Esophagus (tissue), 2 donors: ENCODE results near the gene VWA3A. TPM values are rescaled to one million over a fixed set of nuclear protein-coding genes. Genes with fewer than 3 reads are reported as not detected.
"Not testable (repeated sequence)": the region's sequence is repeated elsewhere in the genome, so short reads cannot be mapped to it uniquely, and the experiment has no call there.

Experiments used
- H3K27ac ChIP-seq, 2 donors: one replicate each; pipeline ENCODE4 v1.5.1; 2013; ENCODE audit warnings: low read depth in 2 of 2, mild to moderate bottlenecking in 2 of 2, inconsistent platforms in 1 of 2, low read length in 1 of 2, moderate library complexity in 1 of 2
- H3K27me3 ChIP-seq, 2 donors: one replicate each; pipeline ENCODE4 v1.6.1; 2013; ENCODE audit warnings: low read length in 2 of 2, control low read depth in 1 of 2, mild to moderate bottlenecking in 1 of 2; ENCODE audit not compliant: insufficient read depth in 2 of 2, control insufficient read depth in 1 of 2
- H3K36me3 ChIP-seq, 2 donors: one replicate each; pipeline ENCODE4 v1.6.1; 2013; ENCODE audit warnings: low read length in 1 of 2; ENCODE audit not compliant: control insufficient read depth in 2 of 2, insufficient read depth in 2 of 2
- H3K4me1 ChIP-seq, 2 donors: one replicate each; pipeline ENCODE4 v1.6.1; 2013; ENCODE audit warnings: low read length in 1 of 2; ENCODE audit not compliant: control insufficient read depth in 2 of 2, insufficient read depth in 2 of 2
- H3K4me3 ChIP-seq, 2 donors: one replicate each; pipeline ENCODE4 v1.5.1; 2013; ENCODE audit warnings: low read length in 2 of 2, mild to moderate bottlenecking in 2 of 2, low read depth in 1 of 2, moderate library complexity in 1 of 2
- H3K9me3 ChIP-seq, 2 donors: one replicate each; pipeline ENCODE4 v1.6.1; 2013; ENCODE audit warnings: mild to moderate bottlenecking in 2 of 2, low read depth in 1 of 2, low read length in 1 of 2, moderate library complexity in 1 of 2; ENCODE audit not compliant: control insufficient read depth in 2 of 2, insufficient read depth in 1 of 2
- WGBS, 2 donors: extraction: QIAGEN DNeasy Blood & Tissue Kit; methylation state at CpG; one replicate each; pipeline ENCODE4 v1.1.7; 2013; 5-methylcytosine and 5-hydroxymethylcytosine counted together
- polyA plus RNA-seq, 2 donors: library from polyadenylated mRNA; stranded (reverse); fragments of 200-250 nt; gene quantifications; one replicate each; pipeline ENCODE4 v1.2.3, GENCODE V29; 2013
- donor health status: healthy with polysubstance abuse.
- donor health status: Bipolar disorder and iron deficiency.

VWA3A gene
- polyA plus RNA-seq, 2 donors = 0.01 to 0.24 TPM

GRCh38 chr16:22151246-22151998 lies 59.1 kb downstream of the VWA3A start:
- H3K27me3 ChIP-seq = no peaks in the 10 kb centered on the region
- WGBS, 2 donors = 77 to 81% methylated on average over 7 of the region's 7 CpGs
- H3K4me3 ChIP-seq = no peak overlapping the region
- peaks cover 0 to 3% of the 10 kb centered on the region in 2 donors for H3K36me3 ChIP-seq
- no peaks in the 10 kb centered on the region for H3K9me3 ChIP-seq
- no peak overlapping the region for H3K27ac ChIP-seq
- no peaks in the 10 kb centered on the region for H3K4me1 ChIP-seq

GRCh38 chr16:22152316-22152715 lies 60.0 kb downstream of the VWA3A start:
- Histone ChIP-seq H3K4me3 (no peak overlapping the region), H3K27ac (no peak overlapping the region), H3K27me3 (no peaks in the 10 kb centered on the region), H3K9me3 (no peaks in the 10 kb centered on the region), H3K36me3 (peaks cover 0 to 3% of the 10 kb centered on the region in 2 donors), H3K4me1 (no peaks in the 10 kb centered on the region)
- WGBS, 2 donors = 86 to 87% methylated on average over 11 of the region's 11 CpGs

GRCh38 chr16:22153078-22153477 lies 60.7 kb downstream of the VWA3A start:
- not testable (repeated sequence) for H3K27ac ChIP-seq, H3K36me3 ChIP-seq, H3K4me1 ChIP-seq, H3K27me3 ChIP-seq, H3K9me3 ChIP-seq, H3K4me3 ChIP-seq
- WGBS, 2 donors = 78 to 82% methylated on average over 7 of the region's 7 CpGs

- Histone ChIP-seq H3K4me3 (no peak overlapping the region), H3K27me3 (peaks cover 0 to 5% of the 10 kb centered on the region in 2 donors), H3K36me3 (no peaks in the 10 kb centered on the region), H3K9me3 (peaks cover 0 to 2% of the 10 kb centered on the region in 2 donors), H3K4me1 (peaks cover 0 to 3% of the 10 kb centered on the region in 2 donors), H3K27ac (no peak overlapping the region)
Observed at GRCh38 chr16:22161401-22161800, 69.1 kb downstream of the VWA3A start.

GRCh38 chr16:22161999-22162655 lies 69.8 kb downstream of the VWA3A start, which contains the start of gene SDR42E2:
Gene SDR42E2, plus strand, starts transcription at chr16:22162506. Its CDS starts 3,077 bp downstream, at chr16:22165583.
- Histone ChIP-seq H3K27me3 (peaks cover 0 to 5% of the 10 kb centered on the region in 2 donors), H3K4me3 (no peak within 1 kb of the TSS), H3K4me1 (peaks cover 0 to 3% of the 10 kb centered on the region in 2 donors), H3K36me3 (no peaks in the 10 kb centered on the region), H3K9me3 (peaks cover 0 to 8% of the 10 kb centered on the region in 2 donors), H3K27ac (no peak within 1 kb of the TSS)
- WGBS, 2 donors = 6 to 7% methylated on average over 30 to 40 of the region's 40 CpGs

- 37 to 43% methylated on average over 14 of the region's 14 CpGs for WGBS, 2 donors
- Histone ChIP-seq H3K36me3 (no peaks in the 10 kb centered on the region), H3K4me1 (peaks cover 0 to 3% of the 10 kb centered on the region in 2 donors), H3K9me3 (peaks cover 0 to 8% of the 10 kb centered on the region in 2 donors), H3K27me3 (peaks cover 0 to 5% of the 10 kb centered on the region in 2 donors), H3K27ac (no peak overlapping the region), H3K4me3 (no peak overlapping the region)
Observed at GRCh38 chr16:22162656-22163009, 70.3 kb downstream of the VWA3A start.

GRCh38 chr16:22163806-22164205 lies 71.5 kb downstream of the VWA3A start:
- H3K4me1 ChIP-seq = peaks cover 0 to 3% of the 10 kb centered on the region in 2 donors
- H3K27ac ChIP-seq = no peak overlapping the region
- WGBS, 2 donors = 77 to 86% methylated on average over 6 of the region's 6 CpGs
- peaks cover 0 to 8% of the 10 kb centered on the region in 2 donors for H3K9me3 ChIP-seq
- no peak overlapping the region for H3K4me3 ChIP-seq
- no peaks in the 10 kb centered on the region for H3K36me3 ChIP-seq
- peaks cover 0 to 5% of the 10 kb centered on the region in 2 donors for H3K27me3 ChIP-seq

- peaks cover 0 to 8% of the 10 kb centered on the region in 2 donors for H3K9me3 ChIP-seq
- H3K36me3 ChIP-seq = no peaks in the 10 kb centered on the region
- H3K4me1 ChIP-seq = peaks cover 0 to 3% of the 10 kb centered on the region in 2 donors
- peaks cover 0 to 5% of the 10 kb centered on the region in 2 donors for H3K27me3 ChIP-seq
- 88 to 92% methylated on average over 5 of the region's 5 CpGs for WGBS, 2 donors
- H3K4me3 ChIP-seq = no peak overlapping the region
- no peak overlapping the region for H3K27ac ChIP-seq
Observed at GRCh38 chr16:22164482-22164881, 72.1 kb downstream of the VWA3A start.

- no peaks in the 10 kb centered on the region for H3K36me3 ChIP-seq
- H3K27me3 ChIP-seq = peaks cover 0 to 5% of the 10 kb centered on the region in 2 donors
- H3K4me3 ChIP-seq = no peak overlapping the region
- peaks cover 0 to 3% of the 10 kb centered on the region in 2 donors for H3K4me1 ChIP-seq
- 91 to 93% methylated on average over 16 of the region's 16 CpGs for WGBS, 2 donors
- H3K9me3 ChIP-seq = peaks cover 0 to 8% of the 10 kb centered on the region in 2 donors
- no peak overlapping the region for H3K27ac ChIP-seq
Observed at GRCh38 chr16:22165508-22166285, 73.4 kb downstream of the VWA3A start.
